ENCODE results near the gene ACP4.
A peak's percentile ranks its signal among the peaks of the same experiment; 100 is the strongest.

ACP4 gene

DNA sequence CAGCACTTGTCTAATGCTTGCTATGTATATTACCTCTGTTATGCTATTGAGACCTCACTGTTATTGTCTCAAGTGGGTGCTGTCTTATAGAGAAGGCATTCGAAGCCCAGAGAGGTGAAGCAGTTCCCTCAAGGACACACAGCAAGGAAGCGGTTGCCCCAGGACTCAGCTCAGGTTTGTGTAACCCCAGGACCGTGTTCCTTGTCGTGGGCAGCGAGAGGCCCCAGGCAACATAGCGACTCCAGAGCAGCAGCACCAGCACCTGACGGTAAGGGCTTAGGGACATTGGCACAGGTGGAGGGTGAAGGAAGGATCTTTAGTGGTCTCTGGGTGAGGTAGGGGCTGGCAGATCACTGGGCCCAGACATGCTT is 40.8 kb downstream of the ACP4 start:
- Histone ChIP-seq H3K36me3 (ENCODE audit: insufficient read depth, low read length) (no peaks in the 10 kb centered on the region), H3K9ac (ENCODE audit: low read depth, low read length) (no peak overlapping the region), H3K4me3 (ENCODE audit: low read length) (no peak overlapping the region), H3K4me1 (ENCODE audit: control insufficient read depth, insufficient read depth, low read length) (no peaks in the 10 kb centered on the region), H3K27me3 (ENCODE audit: control insufficient read depth, insufficient read depth, low read length) (no peaks in the 10 kb centered on the region), H3K4me2 (ENCODE audit: low read length) (no peak overlapping the region), H3K9me3 (replicated peaks; ENCODE audit: low read length) (no peaks in the 10 kb centered on the region)

GRCh38 chr19:50832666-50833065 is 42.5 kb downstream of the ACP4 start:
- H3K4me1 ChIP-seq (ENCODE audit: control insufficient read depth, insufficient read depth, low read length): no peaks in the 10 kb centered on the region
- no peaks in the 10 kb centered on the region for H3K9me3 ChIP-seq (replicated peaks; ENCODE audit: low read length)
- H3K4me2 ChIP-seq (ENCODE audit: low read length): no peak overlapping the region
- no peak overlapping the region for H3K9ac ChIP-seq (ENCODE audit: low read depth, low read length)
- no peak overlapping the region for H3K4me3 ChIP-seq (ENCODE audit: low read length)
- no peaks in the 10 kb centered on the region for H3K36me3 ChIP-seq (ENCODE audit: insufficient read depth, low read length)
- no peaks in the 10 kb centered on the region for H3K27me3 ChIP-seq (ENCODE audit: control insufficient read depth, insufficient read depth, low read length)

DNA sequence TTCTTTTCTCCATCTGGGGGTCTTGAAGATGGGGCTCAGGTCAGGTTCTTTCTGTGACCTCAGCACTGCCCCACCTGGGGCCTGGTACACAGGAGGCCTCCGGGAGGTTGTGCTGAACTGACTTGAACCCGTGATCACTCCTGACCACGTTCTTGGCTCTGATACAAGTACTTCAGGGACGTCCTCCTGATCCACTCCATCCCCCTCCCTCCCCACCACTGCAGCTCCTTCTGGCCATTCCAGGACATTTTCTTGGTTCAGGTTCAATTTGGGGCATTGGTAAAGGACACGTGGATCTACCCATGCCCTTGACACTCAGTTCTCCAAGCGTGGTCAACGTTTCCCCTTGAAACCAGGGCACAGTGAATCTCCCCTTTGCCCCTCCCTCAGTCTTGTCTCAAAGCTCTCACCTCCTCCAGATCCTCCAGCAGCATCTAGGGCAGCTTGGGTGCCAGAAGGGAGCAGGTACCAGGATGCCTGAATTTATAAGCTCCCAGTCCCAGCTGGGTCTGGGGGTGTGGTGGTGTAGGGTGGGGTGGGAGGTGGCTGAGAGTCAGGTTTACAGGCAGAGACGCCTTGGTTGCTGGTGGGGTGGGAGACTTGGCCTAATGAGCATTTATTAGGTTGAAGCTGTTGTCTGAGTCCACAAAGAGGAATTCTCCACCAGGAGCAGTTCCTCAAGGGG is 43.0 kb downstream of the ACP4 start, which contains the start of gene KLK15:
KLK15 (minus strand) TSS at position 458 of the 685 bp plus-strand sequence. CDS start 2,082 bp downstream, outside the sequence.
- H3K9ac ChIP-seq (ENCODE audit: low read depth, low read length): no peak within 1 kb of the TSS
- H3K27me3 ChIP-seq (ENCODE audit: control insufficient read depth, insufficient read depth, low read length): no peaks in the 10 kb centered on the region
- no peaks in the 10 kb centered on the region for H3K9me3 ChIP-seq (replicated peaks; ENCODE audit: low read length)
- H3K4me3 ChIP-seq (ENCODE audit: low read length): no peak within 1 kb of the TSS
- H3K4me1 ChIP-seq (ENCODE audit: control insufficient read depth, insufficient read depth, low read length): no peaks in the 10 kb centered on the region
- no peaks in the 10 kb centered on the region for H3K36me3 ChIP-seq (ENCODE audit: insufficient read depth, low read length)
- no peak within 1 kb of the TSS for H3K4me2 ChIP-seq (ENCODE audit: low read length)

DNA sequence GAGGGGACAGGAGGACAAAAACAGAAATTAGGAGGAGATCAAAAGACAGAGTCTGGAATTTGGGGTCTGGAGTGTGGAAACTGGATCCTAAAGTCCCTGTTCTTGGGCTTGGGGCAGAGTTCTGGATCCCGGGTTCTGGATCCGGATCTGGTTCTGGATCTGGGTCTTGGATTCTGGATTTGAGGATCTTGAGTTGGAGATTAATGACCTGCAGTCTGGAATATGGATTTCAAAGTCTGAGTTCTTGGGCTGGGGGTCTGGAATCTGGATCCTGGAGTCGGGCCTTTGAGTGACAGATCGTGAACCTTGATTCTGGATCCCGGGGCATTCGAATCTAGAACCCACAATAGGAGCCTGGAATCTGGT is 43.6 kb downstream of the ACP4 start:
- no peaks in the 10 kb centered on the region for H3K4me1 ChIP-seq (ENCODE audit: control insufficient read depth, insufficient read depth, low read length)
- no peaks in the 10 kb centered on the region for H3K36me3 ChIP-seq (ENCODE audit: insufficient read depth, low read length)
- H3K4me2 ChIP-seq (ENCODE audit: low read length): no peak overlapping the region
- H3K9ac ChIP-seq (ENCODE audit: low read depth, low read length): no peak overlapping the region
- H3K9me3 ChIP-seq (replicated peaks; ENCODE audit: low read length): no peaks in the 10 kb centered on the region
- H3K27me3 ChIP-seq (ENCODE audit: control insufficient read depth, insufficient read depth, low read length): no peaks in the 10 kb centered on the region
- H3K4me3 ChIP-seq (ENCODE audit: low read length): no peak overlapping the region

- no peaks in the 10 kb centered on the region for H3K27me3 ChIP-seq (ENCODE audit: control insufficient read depth, insufficient read depth, low read length)
- H3K4me2 ChIP-seq (ENCODE audit: low read length): peak overlapping the region; percentile 97
- no peaks in the 10 kb centered on the region for H3K4me1 ChIP-seq (ENCODE audit: control insufficient read depth, insufficient read depth, low read length)
- peak overlapping the region; percentile 56 for H3K9ac ChIP-seq (ENCODE audit: low read depth, low read length)
- peak overlapping the region; percentile 80 for H3K4me3 ChIP-seq (ENCODE audit: low read length)
- H3K36me3 ChIP-seq (ENCODE audit: insufficient read depth, low read length): no peaks in the 10 kb centered on the region
- no peaks in the 10 kb centered on the region for H3K9me3 ChIP-seq (replicated peaks; ENCODE audit: low read length)
These were observed 45.0 kb downstream of the ACP4 start for GRCh38 chr19:50835103-50835784.

DNA sequence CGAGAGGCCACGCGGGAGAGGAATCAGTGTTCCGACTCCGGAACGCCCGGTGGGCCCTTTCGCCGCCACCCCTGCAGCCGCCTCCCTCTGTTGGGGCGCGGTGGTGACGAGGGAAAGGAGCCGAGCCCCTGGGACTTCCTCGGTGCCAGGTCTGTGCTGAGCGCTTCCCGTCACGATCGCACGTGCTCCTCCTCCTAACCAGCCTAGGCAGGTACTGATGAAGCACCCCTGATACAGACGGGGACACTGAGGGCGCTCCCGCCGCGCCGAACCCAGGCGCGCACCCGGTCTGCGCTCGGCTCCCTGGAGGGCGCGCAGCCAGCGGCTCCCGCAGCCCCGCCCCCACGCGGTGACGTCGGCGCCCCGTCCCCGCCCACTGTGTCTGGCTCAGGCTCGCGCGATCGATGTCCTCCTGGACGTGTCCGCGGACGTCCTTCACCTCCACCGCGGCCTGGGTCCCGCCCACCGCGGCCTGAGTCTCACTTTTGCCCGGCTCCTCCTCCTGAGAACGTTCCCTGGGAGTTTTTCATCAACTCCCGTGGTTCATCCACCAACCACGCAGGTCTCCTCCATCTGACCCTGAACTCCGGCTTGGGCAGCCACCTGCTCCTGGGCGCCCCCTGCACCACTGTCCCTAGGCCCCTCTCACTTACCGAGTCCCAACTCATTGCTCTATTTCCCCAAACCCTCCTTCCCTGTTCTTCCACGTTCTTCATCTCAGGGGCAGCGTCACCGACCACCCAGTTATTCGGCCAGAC is 45.7 kb downstream of the ACP4 start:
- Histone ChIP-seq H3K36me3 (ENCODE audit: insufficient read depth, low read length) (no peaks in the 10 kb centered on the region), H3K4me2 (ENCODE audit: low read length) (peak overlapping the region; percentile 97), H3K4me1 (ENCODE audit: control insufficient read depth, insufficient read depth, low read length) (no peaks in the 10 kb centered on the region), H3K9ac (ENCODE audit: low read depth, low read length) (peak overlapping the region; percentile 56), H3K4me3 (ENCODE audit: low read length) (peak overlapping the region; percentile 80), H3K9me3 (replicated peaks; ENCODE audit: low read length) (no peaks in the 10 kb centered on the region), H3K27me3 (ENCODE audit: control insufficient read depth, insufficient read depth, low read length) (no peaks in the 10 kb centered on the region)

DNA sequence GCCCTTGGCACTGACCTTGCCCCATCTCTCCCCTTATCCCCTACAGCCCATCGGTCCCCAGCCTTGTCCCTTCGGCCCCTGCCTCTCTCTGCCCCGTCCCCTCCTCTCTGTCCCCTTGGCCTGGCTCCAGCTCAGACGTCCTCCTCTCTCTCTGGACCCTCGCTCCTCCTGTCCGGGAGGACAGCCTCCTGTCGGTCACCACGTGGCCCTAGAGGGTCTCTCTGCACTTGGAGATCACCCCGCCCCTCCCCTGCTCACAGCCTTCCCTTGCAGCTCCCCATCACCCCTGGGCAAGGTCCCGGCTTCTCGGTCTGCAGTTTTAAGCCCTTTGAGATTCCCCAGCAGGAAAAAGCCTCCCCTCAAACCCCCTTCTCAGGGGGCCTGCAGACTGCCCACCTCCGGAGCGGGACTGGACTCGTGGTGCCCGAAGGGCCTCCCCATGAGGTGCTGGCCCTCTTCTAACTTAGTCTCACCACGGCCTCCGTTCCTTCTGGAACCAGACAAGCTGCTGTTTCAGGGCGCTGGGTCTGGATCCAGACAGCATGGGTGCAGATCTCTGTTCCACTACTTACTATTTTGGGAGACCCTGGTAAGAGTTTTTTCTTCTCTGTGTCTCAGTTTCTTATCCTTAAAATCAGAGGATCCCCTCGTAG is 46.5 kb downstream of the ACP4 start:
- Histone ChIP-seq H3K36me3 (ENCODE audit: insufficient read depth, low read length) (no peaks in the 10 kb centered on the region), H3K9me3 (replicated peaks; ENCODE audit: low read length) (no peaks in the 10 kb centered on the region), H3K27me3 (ENCODE audit: control insufficient read depth, insufficient read depth, low read length) (no peaks in the 10 kb centered on the region), H3K4me2 (ENCODE audit: low read length) (peak overlapping the region; percentile 97), H3K4me3 (ENCODE audit: low read length) (no peak overlapping the region), H3K4me1 (ENCODE audit: control insufficient read depth, insufficient read depth, low read length) (no peaks in the 10 kb centered on the region), H3K9ac (ENCODE audit: low read depth, low read length) (no peak overlapping the region)

DNA sequence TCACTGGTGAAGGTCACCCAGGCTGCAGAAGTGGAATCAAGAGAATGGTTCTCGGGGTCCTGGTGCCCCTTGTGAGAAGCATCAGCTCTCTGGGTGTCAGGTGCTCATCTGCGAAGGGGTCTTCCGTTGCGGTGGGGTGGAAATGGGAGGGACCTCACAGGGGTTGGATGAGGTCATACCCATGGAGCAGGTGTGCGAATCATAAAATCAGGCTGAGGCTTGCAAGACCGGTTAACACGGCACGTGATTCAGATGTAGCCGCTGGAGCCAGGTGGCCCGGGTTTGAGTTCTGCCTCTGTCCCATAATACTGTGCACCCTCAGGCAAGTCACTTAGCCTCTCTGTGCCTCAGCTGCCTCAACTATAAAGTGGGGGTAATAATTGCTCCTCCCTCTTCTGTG is 47.1 kb downstream of the ACP4 start:
- Histone ChIP-seq H3K4me2 (ENCODE audit: low read length) (no peak overlapping the region), H3K4me3 (ENCODE audit: low read length) (no peak overlapping the region), H3K27me3 (ENCODE audit: control insufficient read depth, insufficient read depth, low read length) (no peaks in the 10 kb centered on the region), H3K9me3 (replicated peaks; ENCODE audit: low read length) (no peaks in the 10 kb centered on the region), H3K9ac (ENCODE audit: low read depth, low read length) (no peak overlapping the region), H3K36me3 (ENCODE audit: insufficient read depth, low read length) (no peaks in the 10 kb centered on the region), H3K4me1 (ENCODE audit: control insufficient read depth, insufficient read depth, low read length) (no peaks in the 10 kb centered on the region)

DNA sequence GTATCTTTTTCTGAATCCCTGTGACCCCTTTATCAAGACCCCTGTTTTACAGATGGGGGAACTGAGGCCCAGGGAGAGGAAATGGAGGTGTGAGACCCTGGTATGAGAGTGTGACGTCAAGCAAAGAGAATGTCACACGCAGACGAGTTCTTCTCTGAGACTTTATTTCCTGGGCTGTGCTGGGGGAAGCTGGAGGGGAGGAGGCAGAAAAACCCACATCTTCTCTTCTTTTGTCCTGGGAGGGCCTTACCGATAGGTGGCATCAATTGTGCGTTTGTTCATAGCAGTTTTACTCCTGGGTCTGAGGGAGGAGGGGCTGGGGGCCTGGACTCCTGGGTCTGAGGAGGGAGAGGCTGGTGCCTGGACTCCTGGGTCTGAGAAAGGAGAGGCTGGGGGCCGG is 48.0 kb downstream of the ACP4 start:
- H3K9me3 ChIP-seq (replicated peaks; ENCODE audit: low read length): no peaks in the 10 kb centered on the region
- no peaks in the 10 kb centered on the region for H3K36me3 ChIP-seq (ENCODE audit: insufficient read depth, low read length)
- no peaks in the 10 kb centered on the region for H3K27me3 ChIP-seq (ENCODE audit: control insufficient read depth, insufficient read depth, low read length)
- no peaks in the 10 kb centered on the region for H3K4me1 ChIP-seq (ENCODE audit: control insufficient read depth, insufficient read depth, low read length)
- no peak overlapping the region for H3K9ac ChIP-seq (ENCODE audit: low read depth, low read length)
- no peak overlapping the region for H3K4me2 ChIP-seq (ENCODE audit: low read length)
- no peak overlapping the region for H3K4me3 ChIP-seq (ENCODE audit: low read length)

- Histone ChIP-seq H3K9ac (ENCODE audit: low read depth, low read length) (no peak overlapping the region), H3K4me3 (ENCODE audit: low read length) (no peak overlapping the region), H3K4me2 (ENCODE audit: low read length) (no peak overlapping the region), H3K4me1 (ENCODE audit: control insufficient read depth, insufficient read depth, low read length) (no peaks in the 10 kb centered on the region), H3K9me3 (replicated peaks; ENCODE audit: low read length) (no peaks in the 10 kb centered on the region), H3K27me3 (ENCODE audit: control insufficient read depth, insufficient read depth, low read length) (no peaks in the 10 kb centered on the region), H3K36me3 (ENCODE audit: insufficient read depth, low read length) (no peaks in the 10 kb centered on the region)
These were observed 49.8 kb downstream of the ACP4 start for GRCh38 chr19:50839712-50840655.

Measured in skeletal muscle satellite cell (primary cell).